Measurements from ENCODE around the gene KIAA0513. TPM values are rescaled to one million over a fixed set of nuclear protein-coding genes. Genes with fewer than 3 reads are reported as not detected.
A peak's percentile ranks its signal among the peaks of the same experiment; 100 is the strongest.

KIAA0513 gene
- total and polyA plus RNA-seq, 2 of the 13 experiments (the other 11 are each of a cell fraction or from before 2014, with no cell fraction given): 1.8 TPM

DNA sequence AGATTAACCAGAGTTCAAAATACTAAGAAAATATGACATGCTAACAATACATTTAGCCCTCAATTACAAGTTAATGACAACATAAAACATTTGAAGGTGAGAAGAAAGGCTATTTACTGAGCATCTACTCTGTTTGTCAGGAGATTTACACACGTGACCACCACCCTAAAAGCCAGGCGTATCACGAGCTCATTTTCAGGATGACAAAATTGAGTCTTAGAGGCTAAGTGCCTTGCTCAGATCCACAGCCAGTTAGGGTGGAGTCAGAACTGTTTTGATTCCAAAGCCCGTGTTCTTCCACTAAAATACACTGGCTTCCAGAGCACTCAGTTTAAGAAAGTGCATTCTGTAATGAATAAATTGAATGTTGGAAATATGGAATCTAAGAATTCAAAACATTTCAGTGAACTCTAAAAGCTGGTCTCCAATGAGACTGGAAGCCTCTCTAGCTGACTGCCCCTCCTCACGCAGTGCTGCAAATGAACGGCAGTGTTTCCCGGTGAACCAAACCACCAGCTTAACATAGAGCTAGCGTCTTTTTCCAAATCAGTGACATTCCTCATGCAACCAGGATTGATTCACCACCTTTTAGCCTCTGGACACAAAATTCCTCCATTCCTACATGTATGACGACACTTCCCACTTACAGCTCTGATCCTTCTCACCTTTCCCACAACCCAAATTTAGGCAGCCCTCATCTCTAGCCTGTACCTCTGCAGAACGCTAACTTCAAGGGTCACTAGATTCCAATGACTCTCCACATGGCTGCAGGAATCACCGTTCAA lies 22.1 kb upstream of the KIAA0513 start:
- TF ChIP-seq KDM5A (IDR thresholded peaks at IDR 0.05; ENCODE audit: borderline replicate concordance, low read length): no peak
- no peak for TF ChIP-seq SIN3B (IDR thresholded peaks at IDR 0.05; ENCODE audit: low read length)
- TF ChIP-seq ZNF138 (CRISPR knock-in tag; IDR thresholded peaks at IDR 0.05; ENCODE audit: low read depth): no peak
- TF ChIP-seq, protein P1, sequence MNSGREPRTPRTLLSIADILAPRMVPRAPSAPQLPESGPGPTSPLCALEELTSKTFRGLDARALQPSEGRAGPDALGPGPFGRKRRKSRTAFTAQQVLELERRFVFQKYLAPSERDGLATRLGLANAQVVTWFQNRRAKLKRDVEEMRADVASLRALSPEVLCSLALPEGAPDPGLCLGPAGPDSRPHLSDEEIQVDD (CRISPR knock-in tag; IDR thresholded peaks at IDR 0.05; ENCODE audit: borderline replicate concordance): no peak
- TF ChIP-seq ZNF12 (CRISPR knock-in tag; IDR thresholded peaks at IDR 0.05): no peak
- TF ChIP-seq, protein P2, sequence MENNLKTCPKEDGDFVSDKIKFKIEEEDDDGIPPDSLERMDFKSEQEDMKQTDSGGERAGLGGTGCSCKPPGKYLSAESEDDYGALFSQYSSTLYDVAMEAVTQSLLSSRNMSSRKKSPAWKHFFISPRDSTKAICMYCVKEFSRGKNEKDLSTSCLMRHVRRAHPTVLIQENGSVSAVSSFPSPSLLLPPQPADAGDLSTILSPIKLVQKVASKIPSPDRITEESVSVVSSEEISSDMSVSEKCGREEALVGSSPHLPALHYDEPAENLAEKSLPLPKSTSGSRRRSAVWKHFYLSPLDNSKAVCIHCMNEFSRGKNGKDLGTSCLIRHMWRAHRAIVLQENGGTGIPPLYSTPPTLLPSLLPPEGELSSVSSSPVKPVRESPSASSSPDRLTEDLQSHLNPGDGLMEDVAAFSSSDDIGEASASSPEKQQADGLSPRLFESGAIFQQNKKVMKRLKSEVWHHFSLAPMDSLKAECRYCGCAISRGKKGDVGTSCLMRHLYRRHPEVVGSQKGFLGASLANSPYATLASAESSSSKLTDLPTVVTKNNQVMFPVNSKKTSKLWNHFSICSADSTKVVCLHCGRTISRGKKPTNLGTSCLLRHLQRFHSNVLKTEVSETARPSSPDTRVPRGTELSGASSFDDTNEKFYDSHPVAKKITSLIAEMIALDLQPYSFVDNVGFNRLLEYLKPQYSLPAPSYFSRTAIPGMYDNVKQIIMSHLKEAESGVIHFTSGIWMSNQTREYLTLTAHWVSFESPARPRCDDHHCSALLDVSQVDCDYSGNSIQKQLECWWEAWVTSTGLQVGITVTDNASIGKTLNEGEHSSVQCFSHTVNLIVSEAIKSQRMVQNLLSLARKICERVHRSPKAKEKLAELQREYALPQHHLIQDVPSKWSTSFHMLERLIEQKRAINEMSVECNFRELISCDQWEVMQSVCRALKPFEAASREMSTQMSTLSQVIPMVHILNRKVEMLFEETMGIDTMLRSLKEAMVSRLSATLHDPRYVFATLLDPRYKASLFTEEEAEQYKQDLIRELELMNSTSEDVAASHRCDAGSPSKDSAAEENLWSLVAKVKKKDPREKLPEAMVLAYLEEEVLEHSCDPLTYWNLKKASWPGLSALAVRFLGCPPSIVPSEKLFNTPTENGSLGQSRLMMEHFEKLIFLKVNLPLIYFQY (CRISPR knock-in tag; IDR thresholded peaks at IDR 0.05; ENCODE audit: borderline replicate concordance): no peak
- TF ChIP-seq, protein P3, sequence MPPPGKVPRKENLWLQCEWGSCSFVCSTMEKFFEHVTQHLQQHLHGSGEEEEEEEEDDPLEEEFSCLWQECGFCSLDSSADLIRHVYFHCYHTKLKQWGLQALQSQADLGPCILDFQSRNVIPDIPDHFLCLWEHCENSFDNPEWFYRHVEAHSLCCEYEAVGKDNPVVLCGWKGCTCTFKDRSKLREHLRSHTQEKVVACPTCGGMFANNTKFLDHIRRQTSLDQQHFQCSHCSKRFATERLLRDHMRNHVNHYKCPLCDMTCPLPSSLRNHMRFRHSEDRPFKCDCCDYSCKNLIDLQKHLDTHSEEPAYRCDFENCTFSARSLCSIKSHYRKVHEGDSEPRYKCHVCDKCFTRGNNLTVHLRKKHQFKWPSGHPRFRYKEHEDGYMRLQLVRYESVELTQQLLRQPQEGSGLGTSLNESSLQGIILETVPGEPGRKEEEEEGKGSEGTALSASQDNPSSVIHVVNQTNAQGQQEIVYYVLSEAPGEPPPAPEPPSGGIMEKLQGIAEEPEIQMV (CRISPR knock-in tag; IDR thresholded peaks at IDR 0.05; ENCODE audit: low read depth): no peak
- no peak for TF ChIP-seq NCOA5 (CRISPR knock-in tag; IDR thresholded peaks at IDR 0.05)
- no peak for TF ChIP-seq CREB1 (IDR thresholded peaks at IDR 0.05)
- no peak for TF ChIP-seq CREB1 (CRISPR knock-in tag; IDR thresholded peaks at IDR 0.05)
- no peak for TF ChIP-seq ARNT (IDR thresholded peaks at IDR 0.05)
- no peak for TF ChIP-seq MTF1 (CRISPR knock-in tag; IDR thresholded peaks at IDR 0.05)
- TF ChIP-seq, protein P4, sequence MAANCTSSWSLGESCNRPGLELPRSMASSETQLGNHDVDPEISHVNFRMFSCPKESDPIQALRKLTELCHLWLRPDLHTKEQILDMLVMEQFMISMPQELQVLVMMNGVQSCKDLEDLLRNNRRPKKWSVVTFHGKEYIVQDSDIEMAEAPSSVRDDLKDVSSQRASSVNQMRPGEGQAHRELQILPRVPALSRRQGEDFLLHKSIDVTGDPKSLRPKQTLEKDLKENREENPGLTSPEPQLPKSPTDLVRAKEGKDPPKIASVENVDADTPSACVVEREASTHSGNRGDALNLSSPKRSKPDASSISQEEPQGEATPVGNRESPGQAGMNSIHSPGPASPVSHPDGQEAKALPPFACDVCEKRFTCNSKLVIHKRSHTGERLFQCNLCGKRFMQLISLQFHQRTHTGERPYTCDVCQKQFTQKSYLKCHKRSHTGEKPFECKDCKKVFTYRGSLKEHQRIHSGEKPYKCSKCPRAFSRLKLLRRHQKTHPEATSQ (CRISPR knock-in tag; IDR thresholded peaks at IDR 0.05; ENCODE audit: borderline replicate concordance): no peak
- Histone ChIP-seq H3K9ac (ENCODE audit: insufficient read depth, low read depth, low read length) (no peak overlapping the region; the same call in 1 of the 2 replicates), H3K36me3 (replicated peaks in 1 of 2; ENCODE audit: control insufficient read depth in 1 of 2, insufficient read depth in 2 of 2, low read length in 2 of 2) (peaks cover 5 to 7% of the 10 kb centered on the region in 2 experiments; a peak in 4 of 5 replicates), H3K27me3 (ENCODE audit: control insufficient read depth in 1 of 2, insufficient read depth in 2 of 2, low read length in 2 of 2) (no peaks in the 10 kb centered on the region; a peak in 1 of 5 replicates), H4K20me1 (ENCODE audit: insufficient read depth, low read length) (peaks cover 21% of the 10 kb centered on the region; the same call in 1 of the 2 replicates), H3K4me1 (ENCODE audit: insufficient read depth, low read length) (peaks cover 95% of the 10 kb centered on the region), H3K27ac (ENCODE audit: extremely low read length, insufficient read depth, low read length) (no peak overlapping the region), H3K4me3 (replicated peaks in 1 of 3; ENCODE audit: insufficient read depth in 1 of 3, low read depth in 2 of 3, low read length in 3 of 3) (no peak overlapping the region), H3K79me2 (ENCODE audit: insufficient read depth, low read length) (peaks cover 87% of the 10 kb centered on the region), H3K9me3 (ENCODE audit: low read length) (no peaks in the 10 kb centered on the region), H2AFZ (ENCODE audit: low read length) (no peak overlapping the region), H3K4me2 (ENCODE audit: low read depth, low read length) (peak overlapping the region; percentile 22)
- WGBS (ENCODE audit: low lambda C conversion rate): 93% methylated on average over 11 of the region's 11 CpGs
- FAIRE-seq: no peak
- ATAC-seq: no peak
- intact Hi-C loops (cut with micrococcal nuclease; ENCODE audit: unreplicated experiment): no loop called here
- no peak for DNase-seq (ENCODE audit: low spot score)
- no TSS peak for BruUV-seq (replicated peaks)
- CTCF ChIA-PET (ENCODE audit: low intra/inter-chr PET ratio, low total read pairs): no interaction called here
- in situ Hi-C loops (cut with HindIII; ENCODE audit: extremely low pct_ligation_motif_present, low pct_unique_long_range_greater_than_20kb): no loop called here
- POLR2A ChIA-PET: interaction anchor here (1.5 to 2.1 kb wide), 2 partner anchors 11 to 30 kb away, joined by 3 to 9 read pairs; no protein-coding TSS in a partner anchor

Data from HepG2 (cell line).